HG03025 (cell line): Measurements from ENCODE around the gene SKIC8.

ENCODE experiments used
- ATAC-seq: cut with Tn5 transposase; IDR thresholded peaks from one replicate; pipeline ENCODE4 v1.9.1; 2021; ENCODE audit warnings: mild to moderate bottlenecking, moderate library complexity; ENCODE audit not compliant: unreplicated experiment, low FRiP score

SKIC8 gene

GRCh38 chr15:78299101-78299930 is at the start of gene SKIC8:
TSS of gene SKIC8 (minus strand) at chr15:78299609. CDS start at chr15:78295686, 3,923 bp downstream.
- peak; percentile 85 for ATAC-seq

GRCh38 chr15:78347586-78348543 is 48.5 kb upstream of the SKIC8 start:
- no peak for ATAC-seq

GRCh38 chr15:78345396-78346125 is 46.2 kb upstream of the SKIC8 start:
- ATAC-seq, result no peak

GRCh38 chr15:78343276-78344060 is 44.1 kb upstream of the SKIC8 start:
- ATAC-seq, result no peak

GRCh38 chr15:78342021-78342420 is 42.6 kb upstream of the SKIC8 start:
- ATAC-seq, result no peak

- ATAC-seq, result no peak
Measured at GRCh38 chr15:78341057-78341987, 41.9 kb upstream of the SKIC8 start.

GRCh38 chr15:78340231-78341056 is 41.0 kb upstream of the SKIC8 start, which contains the start of gene CRABP1:
TSS of gene CRABP1 (plus strand) at chr15:78340353. CDS start at chr15:78340429, 76 bp downstream.
- no peak for ATAC-seq

GRCh38 chr15:78339559-78339958 is 40.1 kb upstream of the SKIC8 start:
- no peak for ATAC-seq

GRCh38 chr15:78338781-78339180 is 39.4 kb upstream of the SKIC8 start:
- ATAC-seq, result no peak

GRCh38 chr15:78335985-78336384 is 36.6 kb upstream of the SKIC8 start:
- ATAC-seq, result no peak

GRCh38 chr15:78334845-78335244 is 35.4 kb upstream of the SKIC8 start:
- ATAC-seq, result no peak

- no peak for ATAC-seq
Measured at GRCh38 chr15:78329625-78330024, 30.2 kb upstream of the SKIC8 start.

- ATAC-seq, result no peak
Measured at GRCh38 chr15:78327466-78327865, 28.1 kb upstream of the SKIC8 start.

GRCh38 chr15:78325092-78325843 is 25.9 kb upstream of the SKIC8 start:
- no peak for ATAC-seq

- ATAC-seq, result no peak
Measured at GRCh38 chr15:78324144-78324543, 24.7 kb upstream of the SKIC8 start.

- no peak for ATAC-seq
Measured at GRCh38 chr15:78323693-78324092, 24.3 kb upstream of the SKIC8 start.
